Measurements from ENCODE around the gene BRWD1. TPM values are rescaled to one million over a fixed set of nuclear protein-coding genes. Genes with fewer than 3 reads are reported as not detected.

BRWD1 gene
- total and polyA plus RNA-seq, 2 of the 13 experiments (the other 11 are each of a cell fraction or from before 2014, with no cell fraction given) = 13.9 to 28.0 TPM

DNA sequence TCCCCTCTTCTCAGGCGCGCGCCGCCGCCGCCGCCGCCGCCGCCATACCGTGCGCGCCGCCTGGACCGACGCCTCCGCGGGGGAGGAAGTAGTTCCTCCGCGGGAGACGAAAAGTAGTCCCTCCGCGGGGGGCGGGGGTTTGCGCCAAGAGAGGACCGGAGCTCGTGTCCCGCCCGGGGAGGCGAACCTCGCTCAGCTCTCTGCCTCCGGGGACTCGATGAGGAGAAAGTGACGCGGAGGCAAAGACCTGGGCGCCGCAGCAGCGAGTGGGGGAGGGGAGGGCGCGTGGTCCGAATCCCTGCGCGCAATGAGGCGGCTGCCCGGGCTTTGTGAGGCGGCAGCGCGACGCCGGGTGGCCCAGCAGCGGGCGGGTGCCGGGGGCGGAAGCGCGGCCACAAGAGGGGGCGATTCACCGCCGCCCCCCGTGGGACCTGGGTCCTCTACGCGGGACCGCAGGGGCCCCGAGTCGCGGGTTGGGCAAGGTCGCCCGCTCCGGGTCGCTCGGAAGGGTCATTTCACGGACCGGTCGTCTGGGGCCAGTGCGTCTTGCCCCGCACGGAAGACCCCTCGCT is at the start of gene BRWD1 (continued):
- TF ChIP-seq, protein P1, sequence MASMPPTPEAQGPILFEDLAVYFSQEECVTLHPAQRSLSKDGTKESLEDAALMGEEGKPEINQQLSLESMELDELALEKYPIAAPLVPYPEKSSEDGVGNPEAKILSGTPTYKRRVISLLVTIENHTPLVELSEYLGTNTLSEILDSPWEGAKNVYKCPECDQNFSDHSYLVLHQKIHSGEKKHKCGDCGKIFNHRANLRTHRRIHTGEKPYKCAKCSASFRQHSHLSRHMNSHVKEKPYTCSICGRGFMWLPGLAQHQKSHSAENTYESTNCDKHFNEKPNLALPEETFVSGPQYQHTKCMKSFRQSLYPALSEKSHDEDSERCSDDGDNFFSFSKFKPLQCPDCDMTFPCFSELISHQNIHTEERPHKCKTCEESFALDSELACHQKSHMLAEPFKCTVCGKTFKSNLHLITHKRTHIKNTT (CRISPR knock-in tag; IDR thresholded peaks at IDR 0.05) = no peak
- TF ChIP-seq ZNF350 (CRISPR knock-in tag; IDR thresholded peaks at IDR 0.05; ENCODE audit: borderline replicate concordance, low read depth) (no peak; the same call in 1 of the 2 replicates), NR1H2 (CRISPR knock-in tag; IDR thresholded peaks at IDR 0.05; ENCODE audit: borderline replicate concordance, low read depth) (no peak; the same call in 1 of the 2 replicates), SIN3B (IDR thresholded peaks at IDR 0.05; ENCODE audit: low read length) (0 out of 2 replicates have a peak, but pooled peaks have one; percentile 18), NR2C2 (CRISPR knock-in tag; IDR thresholded peaks at IDR 0.05; ENCODE audit: borderline replicate concordance) (peak; percentile 54; the same call in 1 of the 2 replicates), CC2D1A (CRISPR knock-in tag; IDR thresholded peaks at IDR 0.05) (no peak), SRSF4 (IDR thresholded peaks at IDR 0.05; ENCODE audit: low read depth, low read length, poor library complexity, severe bottlenecking) (no peak), CCAR2 (optimal IDR thresholded peaks at IDR 0.05; ENCODE audit: low read depth, low read length) (peak; percentile 89), BCL6 (CRISPR knock-in tag; IDR thresholded peaks at IDR 0.05) (0 out of 2 replicates have a peak, but pooled peaks have one; percentile 31), ZNF256 (CRISPR knock-in tag; conservative IDR thresholded peaks at IDR 0.05) (no peak)
- TF ChIP-seq, protein P2, sequence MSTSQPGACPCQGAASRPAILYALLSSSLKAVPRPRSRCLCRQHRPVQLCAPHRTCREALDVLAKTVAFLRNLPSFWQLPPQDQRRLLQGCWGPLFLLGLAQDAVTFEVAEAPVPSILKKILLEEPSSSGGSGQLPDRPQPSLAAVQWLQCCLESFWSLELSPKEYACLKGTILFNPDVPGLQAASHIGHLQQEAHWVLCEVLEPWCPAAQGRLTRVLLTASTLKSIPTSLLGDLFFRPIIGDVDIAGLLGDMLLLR (CRISPR knock-in tag; IDR thresholded peaks at IDR 0.05) = peak; percentile 49
- TF ChIP-seq, protein P3, sequence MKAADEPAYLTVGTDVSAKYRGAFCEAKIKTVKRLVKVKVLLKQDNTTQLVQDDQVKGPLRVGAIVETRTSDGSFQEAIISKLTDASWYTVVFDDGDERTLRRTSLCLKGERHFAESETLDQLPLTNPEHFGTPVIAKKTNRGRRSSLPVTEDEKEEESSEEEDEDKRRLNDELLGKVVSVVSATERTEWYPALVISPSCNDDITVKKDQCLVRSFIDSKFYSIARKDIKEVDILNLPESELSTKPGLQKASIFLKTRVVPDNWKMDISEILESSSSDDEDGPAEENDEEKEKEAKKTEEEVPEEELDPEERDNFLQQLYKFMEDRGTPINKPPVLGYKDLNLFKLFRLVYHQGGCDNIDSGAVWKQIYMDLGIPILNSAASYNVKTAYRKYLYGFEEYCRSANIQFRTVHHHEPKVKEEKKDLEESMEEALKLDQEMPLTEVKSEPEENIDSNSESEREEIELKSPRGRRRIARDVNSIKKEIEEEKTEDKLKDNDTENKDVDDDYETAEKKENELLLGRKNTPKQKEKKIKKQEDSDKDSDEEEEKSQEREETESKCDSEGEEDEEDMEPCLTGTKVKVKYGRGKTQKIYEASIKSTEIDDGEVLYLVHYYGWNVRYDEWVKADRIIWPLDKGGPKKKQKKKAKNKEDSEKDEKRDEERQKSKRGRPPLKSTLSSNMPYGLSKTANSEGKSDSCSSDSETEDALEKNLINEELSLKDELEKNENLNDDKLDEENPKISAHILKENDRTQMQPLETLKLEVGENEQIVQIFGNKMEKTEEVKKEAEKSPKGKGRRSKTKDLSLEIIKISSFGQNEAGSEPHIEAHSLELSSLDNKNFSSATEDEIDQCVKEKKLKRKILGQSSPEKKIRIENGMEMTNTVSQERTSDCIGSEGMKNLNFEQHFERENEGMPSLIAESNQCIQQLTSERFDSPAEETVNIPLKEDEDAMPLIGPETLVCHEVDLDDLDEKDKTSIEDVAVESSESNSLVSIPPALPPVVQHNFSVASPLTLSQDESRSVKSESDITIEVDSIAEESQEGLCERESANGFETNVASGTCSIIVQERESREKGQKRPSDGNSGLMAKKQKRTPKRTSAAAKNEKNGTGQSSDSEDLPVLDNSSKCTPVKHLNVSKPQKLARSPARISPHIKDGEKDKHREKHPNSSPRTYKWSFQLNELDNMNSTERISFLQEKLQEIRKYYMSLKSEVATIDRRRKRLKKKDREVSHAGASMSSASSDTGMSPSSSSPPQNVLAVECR (CRISPR knock-in tag; IDR thresholded peaks at IDR 0.05; ENCODE audit: borderline replicate concordance) = peak; percentile 85; the same call in 1 of the 2 replicates
- TF ChIP-seq, protein P4, sequence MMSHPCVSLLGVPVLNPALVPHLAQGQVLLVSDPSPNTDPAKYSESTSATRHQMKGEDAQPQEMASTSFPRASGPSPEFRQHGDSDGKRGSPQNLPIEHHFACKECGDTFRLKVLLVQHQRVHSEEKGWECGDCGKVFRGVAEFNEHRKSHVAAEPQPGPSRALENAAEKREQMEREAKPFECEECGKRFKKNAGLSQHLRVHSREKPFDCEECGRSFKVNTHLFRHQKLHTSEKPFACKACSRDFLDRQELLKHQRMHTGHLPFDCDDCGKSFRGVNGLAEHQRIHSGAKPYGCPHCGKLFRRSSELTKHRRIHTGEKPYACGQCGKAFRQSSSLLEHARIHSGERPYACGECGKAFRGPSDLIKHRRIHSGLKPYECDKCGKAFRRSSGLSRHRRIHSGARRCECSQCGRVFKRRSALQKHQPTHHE (CRISPR knock-in tag; IDR thresholded peaks at IDR 0.05; ENCODE audit: borderline replicate concordance) = 0 out of 2 replicates have a peak, but pooled peaks have one; percentile 60
- TF ChIP-seq, protein P5, sequence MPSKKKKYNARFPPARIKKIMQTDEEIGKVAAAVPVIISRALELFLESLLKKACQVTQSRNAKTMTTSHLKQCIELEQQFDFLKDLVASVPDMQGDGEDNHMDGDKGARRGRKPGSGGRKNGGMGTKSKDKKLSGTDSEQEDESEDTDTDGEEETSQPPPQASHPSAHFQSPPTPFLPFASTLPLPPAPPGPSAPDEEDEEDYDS (CRISPR knock-in tag; IDR thresholded peaks at IDR 0.05) = no peak
- TF ChIP-seq, protein P6, sequence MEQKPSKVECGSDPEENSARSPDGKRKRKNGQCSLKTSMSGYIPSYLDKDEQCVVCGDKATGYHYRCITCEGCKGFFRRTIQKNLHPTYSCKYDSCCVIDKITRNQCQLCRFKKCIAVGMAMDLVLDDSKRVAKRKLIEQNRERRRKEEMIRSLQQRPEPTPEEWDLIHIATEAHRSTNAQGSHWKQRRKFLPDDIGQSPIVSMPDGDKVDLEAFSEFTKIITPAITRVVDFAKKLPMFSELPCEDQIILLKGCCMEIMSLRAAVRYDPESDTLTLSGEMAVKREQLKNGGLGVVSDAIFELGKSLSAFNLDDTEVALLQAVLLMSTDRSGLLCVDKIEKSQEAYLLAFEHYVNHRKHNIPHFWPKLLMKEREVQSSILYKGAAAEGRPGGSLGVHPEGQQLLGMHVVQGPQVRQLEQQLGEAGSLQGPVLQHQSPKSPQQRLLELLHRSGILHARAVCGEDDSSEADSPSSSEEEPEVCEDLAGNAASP (CRISPR knock-in tag; IDR thresholded peaks at IDR 0.05; ENCODE audit: borderline replicate concordance) = no peak
